GM18498 (cell line): ENCODE data around the gene RACGAP1.

Experiments used
- ATAC-seq: cut with Tn5 transposase; IDR thresholded peaks from one replicate; pipeline ENCODE4 v1.9.1; 2021; ENCODE audit warnings: mild to moderate bottlenecking, moderate library complexity; ENCODE audit not compliant: unreplicated experiment

Gene RACGAP1

DNA sequence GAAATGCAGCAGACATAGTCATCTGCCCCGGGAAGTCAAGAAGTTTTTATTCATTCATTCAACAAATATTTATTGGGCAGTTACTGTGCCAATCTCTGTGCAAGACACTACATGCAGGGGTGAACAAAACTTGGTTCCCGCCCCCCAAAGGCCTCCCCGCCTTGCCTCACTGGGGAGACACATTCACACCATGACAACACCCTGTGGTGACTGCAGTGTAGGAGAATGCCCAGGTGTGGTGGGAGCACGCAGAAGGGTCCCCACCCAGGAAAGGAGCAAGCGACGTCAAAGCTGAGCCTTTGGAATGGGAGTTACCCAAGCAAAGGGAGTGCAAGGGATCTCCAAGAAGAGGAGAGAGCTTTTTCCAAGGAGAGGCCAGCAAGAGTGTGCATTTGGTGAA lies 54.2 kb downstream of the RACGAP1 start:
- ATAC-seq = no peak

DNA sequence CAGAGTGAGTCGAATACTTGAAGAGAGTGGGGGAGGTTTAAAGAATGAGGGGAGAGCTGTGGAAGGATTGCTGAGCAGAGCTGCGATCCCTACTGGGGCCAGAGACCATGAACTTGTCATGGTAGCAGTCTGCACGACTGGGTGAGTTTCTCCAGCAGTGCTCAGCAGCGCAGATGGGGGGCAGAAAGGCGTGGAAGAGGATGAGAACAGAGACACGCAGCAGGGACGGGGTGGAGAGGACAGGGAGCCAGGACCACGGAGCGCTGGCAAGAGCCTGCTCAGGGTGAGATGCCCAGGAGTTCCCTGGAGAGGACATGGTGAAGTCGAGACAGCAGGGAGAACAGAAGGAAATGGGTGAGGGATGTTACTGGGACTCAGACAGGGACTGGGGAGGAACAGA lies 54.6 kb downstream of the RACGAP1 start:
- ATAC-seq = no peak

GRCh38 chr12:49969651-49970429 lies 55.5 kb downstream of the RACGAP1 start:
- ATAC-seq = no peak

GRCh38 chr12:49969027-49969426 lies 56.3 kb downstream of the RACGAP1 start:
- ATAC-seq = no peak

DNA sequence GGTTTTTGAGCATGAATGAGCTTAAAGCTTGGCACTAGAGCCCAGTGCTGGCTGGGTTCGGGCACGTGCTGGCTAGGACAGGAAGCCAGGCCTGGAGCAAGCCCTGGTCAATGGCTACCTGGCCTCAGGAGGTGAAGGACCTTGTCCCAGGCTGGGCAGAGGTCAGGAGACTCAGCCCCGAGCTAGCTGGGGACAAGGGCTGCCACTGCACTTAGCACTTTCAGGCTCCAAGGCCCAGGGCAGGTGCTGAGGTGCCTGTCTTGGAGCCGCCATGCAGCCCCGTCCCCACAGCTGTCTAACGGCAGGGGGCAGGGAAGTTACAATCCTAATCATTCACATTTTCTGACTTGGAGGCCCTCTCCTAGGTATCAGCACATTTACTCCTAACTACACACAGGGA lies 56.8 kb downstream of the RACGAP1 start:
- ATAC-seq = no peak

GRCh38 chr12:49967777-49968250 lies 57.5 kb downstream of the RACGAP1 start:
- no peak for ATAC-seq

GRCh38 chr12:49967042-49967776 lies 58.1 kb downstream of the RACGAP1 start:
- ATAC-seq = peak; percentile 71

DNA sequence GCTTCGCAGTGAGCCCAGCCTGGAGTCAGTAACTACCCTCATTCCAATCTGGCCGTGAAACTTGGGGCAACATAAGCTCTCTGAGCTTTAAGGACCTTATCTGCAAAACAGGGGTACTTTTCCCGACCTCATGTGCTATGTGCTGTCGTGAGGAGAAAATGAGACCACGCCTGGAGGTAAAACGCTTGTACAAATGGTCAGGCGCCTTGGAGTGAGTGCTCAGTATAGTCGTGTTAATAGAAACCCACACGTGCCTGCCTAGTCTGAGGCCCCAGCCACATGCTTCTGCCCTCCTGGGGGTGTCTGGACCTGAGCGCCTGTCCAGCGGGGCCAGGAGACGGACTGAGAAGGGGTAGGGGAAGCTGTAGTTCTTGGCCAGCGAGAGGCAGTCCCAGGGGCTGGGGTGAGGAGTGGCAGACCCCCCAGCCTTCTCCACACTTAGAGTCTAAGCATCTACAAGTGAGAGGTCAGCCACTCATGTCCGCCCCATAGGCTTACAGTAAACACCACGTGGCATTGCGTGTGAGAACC lies 58.7 kb downstream of the RACGAP1 start:
- ATAC-seq = no peak

DNA sequence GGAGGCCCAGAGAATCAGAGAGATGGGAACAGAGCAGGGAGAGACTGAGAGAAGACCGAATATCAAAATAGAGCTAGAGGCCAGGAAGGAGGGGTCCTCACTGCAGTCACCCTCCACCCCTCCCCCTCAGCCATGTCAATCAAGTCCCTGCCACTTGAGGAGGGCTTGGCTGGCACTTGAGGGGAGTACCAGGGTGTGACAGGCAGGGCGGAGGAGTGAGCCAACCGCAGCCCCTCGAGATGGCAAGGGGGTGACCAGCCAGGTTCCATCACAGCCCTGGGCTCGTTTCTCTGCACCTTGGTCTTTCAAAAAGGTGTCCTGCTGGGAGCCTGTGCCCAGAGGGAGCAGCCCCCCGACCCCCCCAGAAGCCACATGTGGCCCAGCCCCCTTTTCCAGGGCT lies 59.5 kb downstream of the RACGAP1 start:
- no peak for ATAC-seq

DNA sequence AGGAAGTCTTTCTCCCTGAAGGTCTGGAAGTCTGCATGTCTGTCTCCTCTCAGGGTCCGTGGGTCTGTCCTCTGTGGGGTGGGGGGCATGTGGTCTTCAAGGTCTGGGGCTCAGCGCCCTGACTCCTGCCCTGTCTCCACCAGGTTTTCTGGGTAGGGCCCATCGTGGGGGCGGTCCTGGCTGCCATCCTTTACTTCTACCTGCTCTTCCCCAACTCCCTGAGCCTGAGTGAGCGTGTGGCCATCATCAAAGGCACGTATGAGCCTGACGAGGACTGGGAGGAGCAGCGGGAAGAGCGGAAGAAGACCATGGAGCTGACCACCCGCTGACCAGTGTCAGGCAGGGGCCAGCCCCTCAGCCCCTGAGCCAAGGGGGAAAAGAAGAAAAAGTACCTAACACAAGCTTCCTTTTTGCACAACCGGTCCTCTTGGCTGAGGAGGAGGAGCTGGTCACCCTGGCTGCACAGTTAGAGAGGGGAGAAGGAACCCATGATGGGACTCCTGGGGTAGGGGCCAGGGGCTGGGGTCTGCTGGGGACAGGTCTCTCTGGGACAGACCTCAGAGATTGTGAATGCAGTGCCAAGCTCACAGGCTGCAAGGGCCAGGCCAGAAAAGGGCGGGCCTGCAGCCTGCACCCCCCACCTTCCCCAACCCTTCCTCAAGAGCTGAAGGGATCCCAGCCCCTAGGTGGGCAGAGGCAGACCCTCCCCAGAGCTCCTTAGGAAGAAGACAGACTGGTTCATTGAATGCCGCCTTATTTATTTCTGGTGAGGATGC lies 60.3 kb downstream of the RACGAP1 start:
- no peak for ATAC-seq

DNA sequence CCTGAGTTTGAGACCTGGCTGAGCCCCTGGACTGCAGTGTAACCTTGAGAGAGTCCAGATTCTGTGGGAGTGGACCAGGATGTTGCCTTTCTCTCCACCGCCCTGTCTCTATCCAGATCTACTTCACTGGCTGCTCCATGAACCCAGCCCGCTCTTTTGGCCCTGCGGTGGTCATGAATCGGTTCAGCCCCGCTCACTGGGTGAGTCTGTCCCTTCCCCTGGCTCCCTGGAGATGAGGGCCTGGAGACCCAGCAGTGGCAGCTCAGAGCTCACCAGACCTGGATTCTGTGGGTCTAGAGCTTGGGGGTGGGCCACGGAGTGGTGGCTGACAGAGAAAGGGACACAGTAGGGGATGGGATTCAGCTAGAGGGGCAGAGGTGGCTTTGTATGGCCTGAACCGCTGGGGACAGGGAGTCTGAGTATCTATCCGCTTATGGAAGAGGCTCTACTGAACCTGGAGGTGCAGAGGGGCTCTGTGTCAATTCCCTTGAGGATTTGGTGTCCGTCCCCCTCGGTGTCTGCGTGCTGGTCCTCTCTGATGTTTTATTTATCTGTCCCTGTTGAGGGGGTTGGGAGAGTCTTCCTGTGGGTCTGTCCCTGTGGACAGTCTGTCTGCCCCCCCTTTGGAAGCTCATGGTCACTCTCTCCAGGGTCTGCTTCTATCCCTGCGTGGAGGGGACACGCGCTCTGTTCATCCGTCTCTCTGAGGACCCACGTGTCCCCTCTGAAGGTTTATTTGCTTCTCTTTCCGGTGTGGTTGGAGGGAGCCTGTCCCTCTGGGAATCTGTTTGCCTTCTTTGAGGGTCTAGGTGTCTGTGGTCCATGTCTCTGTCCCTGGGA lies 61.1 kb downstream of the RACGAP1 start:
- no peak for ATAC-seq

DNA sequence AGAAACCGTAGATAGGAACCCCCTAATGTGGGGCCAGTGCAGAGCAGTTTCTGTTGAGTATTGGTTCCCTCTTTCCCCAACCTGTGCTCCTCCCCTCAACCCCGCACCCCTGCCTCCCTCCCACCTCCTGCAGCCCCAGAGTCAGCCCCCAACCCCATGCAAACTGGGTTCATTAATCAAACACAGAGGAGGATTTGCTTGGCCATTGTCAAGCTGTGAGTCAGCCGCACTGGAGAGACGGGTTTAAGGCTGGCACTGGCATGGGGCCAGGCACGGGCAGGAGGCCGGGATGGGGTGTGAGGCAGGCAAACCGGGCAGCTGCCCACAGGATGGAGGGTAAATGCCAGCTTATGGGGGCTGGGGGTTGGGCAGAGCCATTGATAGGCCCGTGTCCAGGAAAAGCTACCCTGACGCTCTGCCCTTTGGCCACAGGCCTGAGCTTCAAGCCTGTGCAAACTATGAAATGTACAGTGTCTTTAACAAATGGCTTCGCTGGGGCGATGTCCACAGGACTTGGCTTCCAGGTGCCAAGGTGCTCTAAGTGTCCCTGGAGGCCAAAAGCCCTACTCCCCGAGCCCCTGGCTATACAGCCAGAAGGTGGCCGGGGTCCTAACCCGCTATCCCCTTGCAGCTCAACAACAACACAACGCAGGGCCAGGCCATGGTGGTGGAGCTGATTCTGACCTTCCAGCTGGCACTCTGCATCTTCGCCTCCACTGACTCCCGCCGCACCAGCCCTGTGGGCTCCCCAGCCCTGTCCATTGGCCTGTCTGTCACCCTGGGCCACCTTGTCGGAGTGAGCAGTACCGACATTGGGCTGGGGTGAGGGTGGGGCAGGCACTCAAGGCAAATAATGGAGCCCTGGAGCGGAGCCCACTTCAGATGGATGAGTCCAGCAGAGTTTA lies 62.2 kb downstream of the RACGAP1 start:
- no peak for ATAC-seq

DNA sequence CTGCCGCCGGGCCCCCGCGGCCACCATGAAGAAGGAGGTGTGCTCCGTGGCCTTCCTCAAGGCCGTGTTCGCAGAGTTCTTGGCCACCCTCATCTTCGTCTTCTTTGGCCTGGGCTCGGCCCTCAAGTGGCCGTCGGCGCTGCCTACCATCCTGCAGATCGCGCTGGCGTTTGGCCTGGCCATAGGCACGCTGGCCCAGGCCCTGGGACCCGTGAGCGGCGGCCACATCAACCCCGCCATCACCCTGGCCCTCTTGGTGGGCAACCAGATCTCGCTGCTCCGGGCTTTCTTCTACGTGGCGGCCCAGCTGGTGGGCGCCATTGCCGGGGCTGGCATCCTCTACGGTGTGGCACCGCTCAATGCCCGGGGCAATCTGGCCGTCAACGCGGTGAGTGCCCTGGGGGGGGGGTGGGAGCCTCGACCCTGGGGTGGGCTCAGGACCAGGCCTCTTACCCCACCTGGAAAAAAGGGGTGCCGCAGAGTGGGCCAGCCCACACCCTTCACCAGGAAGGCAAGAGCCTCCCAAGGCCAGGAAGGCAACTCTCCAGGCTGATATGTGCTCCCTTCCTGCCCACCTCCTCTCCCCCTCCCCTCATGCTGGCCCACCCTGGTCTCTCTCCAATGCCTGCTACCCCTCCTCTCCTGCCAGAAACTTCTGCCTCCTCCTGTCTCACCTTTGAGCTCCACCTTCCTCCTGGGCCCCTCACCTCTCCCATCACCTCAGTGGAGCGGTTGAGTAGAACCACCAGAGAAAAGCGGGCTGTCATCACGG lies 63.1 kb downstream of the RACGAP1 start:
- no peak for ATAC-seq

DNA sequence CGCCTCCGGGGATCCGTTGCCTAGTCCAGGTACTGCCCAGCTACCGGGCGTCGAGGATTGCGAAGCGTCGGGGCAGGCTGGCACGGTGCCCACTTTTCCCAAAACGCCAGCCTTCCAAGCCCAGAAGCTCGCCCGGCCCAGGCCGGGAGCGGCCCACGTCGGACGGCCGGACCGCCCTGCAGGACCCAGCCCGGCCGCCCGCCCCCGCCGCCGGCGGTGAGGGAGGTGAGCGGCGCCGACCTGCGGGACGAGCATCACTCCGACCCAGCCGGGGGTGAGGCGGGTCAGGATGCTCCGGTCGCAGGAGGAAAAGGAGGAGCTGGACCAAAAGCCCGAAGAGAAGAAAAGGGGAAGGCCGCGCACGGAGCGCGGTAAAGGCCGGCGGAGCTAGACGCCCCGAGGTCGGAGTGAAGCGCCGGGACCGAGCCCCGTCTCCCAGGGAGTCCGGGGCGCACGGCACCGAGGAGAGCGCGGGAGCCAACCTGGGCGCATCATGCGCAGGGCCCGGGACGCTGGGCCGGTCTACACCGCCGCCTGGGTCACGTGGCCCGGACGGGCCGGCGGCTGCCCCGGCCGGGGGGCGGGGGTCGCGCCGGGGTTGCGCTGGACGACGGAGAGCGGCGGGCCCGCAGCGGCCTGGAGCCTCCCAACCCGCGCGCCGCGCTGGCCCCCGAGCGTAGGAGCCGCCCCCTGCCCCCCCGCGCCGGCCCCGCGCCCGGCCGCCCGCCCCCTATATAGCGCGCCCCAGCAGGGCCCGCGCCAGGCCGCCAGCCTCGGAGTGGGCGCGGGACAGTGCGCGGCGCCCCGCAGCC lies 64.0 kb downstream of the RACGAP1 start, which contains the start of gene AQP5:
AQP5 (plus strand) TSS at position 762 of the 812 bp plus-strand sequence. CDS start 146 bp downstream, outside the sequence.
- no peak for ATAC-seq

DNA sequence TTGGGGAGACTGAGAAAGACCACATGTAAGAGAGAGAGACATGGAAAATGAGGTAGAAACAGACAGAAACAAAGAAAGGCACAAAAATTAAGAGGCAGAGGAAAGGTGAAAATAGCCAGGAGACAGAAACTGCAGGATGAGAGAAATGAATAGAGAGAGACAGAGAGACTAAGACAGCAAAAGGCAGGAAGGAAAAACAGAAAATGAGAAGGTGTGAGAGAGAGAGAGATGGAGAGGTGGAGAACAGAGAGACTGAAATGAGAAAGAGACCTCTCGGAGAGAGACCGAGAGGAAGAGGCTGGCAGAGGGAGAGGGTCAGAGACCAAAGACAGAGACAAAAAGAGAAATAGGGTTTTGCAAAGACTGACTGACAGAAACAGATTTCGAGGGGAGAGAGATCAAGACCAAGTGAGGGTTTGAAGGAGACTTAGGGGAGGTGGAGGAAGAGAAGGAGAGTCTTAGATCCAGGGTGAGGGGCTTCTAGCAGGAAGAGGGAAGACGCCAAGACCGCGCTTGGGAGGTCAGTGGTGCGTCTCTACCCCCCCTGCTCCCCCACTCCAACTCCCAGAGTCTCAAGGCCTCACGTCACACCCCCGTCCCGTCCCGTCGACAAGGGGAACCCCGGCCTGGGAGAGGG lies 64.7 kb downstream of the RACGAP1 start:
- ATAC-seq = no peak

GRCh38 chr12:49959685-49960473 lies 65.4 kb downstream of the RACGAP1 start:
- ATAC-seq = no peak
